Right kidney (tissue), 1 donor: ENCODE results near the gene PDE9A.
"Not testable (repeated sequence)": the region's sequence is repeated elsewhere in the genome, so short reads cannot be mapped to it uniquely, and the experiment has no call there.

Experiments
- DNase-seq: peaks from one replicate; pipeline ENCODE4 v3.0.0-alpha.2; 2016

The PDE9A gene

GRCh38 chr21:42711667-42712066 lies 58.2 kb downstream of the PDE9A start:
- DNase-seq, result no peak

GRCh38 chr21:42715427-42715826 lies 62.0 kb downstream of the PDE9A start:
- DNase-seq, result not testable (repeated sequence)

- no peak for DNase-seq
Observed at GRCh38 chr21:42716074-42716473, 62.7 kb downstream of the PDE9A start.

- DNase-seq, result not testable (repeated sequence)
Observed at GRCh38 chr21:42720484-42720883, 67.1 kb downstream of the PDE9A start.

GRCh38 chr21:42721341-42721824 lies 68.0 kb downstream of the PDE9A start:
- no peak for DNase-seq

GRCh38 chr21:42722153-42722552 lies 68.7 kb downstream of the PDE9A start:
- DNase-seq, result no peak

- no peak for DNase-seq
Observed at GRCh38 chr21:42722808-42723473, 69.5 kb downstream of the PDE9A start.

GRCh38 chr21:42724226-42724920 lies 71.0 kb downstream of the PDE9A start:
- DNase-seq, result peak; percentile 27

- no peak for DNase-seq
Observed at GRCh38 chr21:42725416-42725930, 72.1 kb downstream of the PDE9A start.

- DNase-seq, result no peak
Observed at GRCh38 chr21:42731264-42732032, 78.0 kb downstream of the PDE9A start.

GRCh38 chr21:42732033-42732410 lies 78.6 kb downstream of the PDE9A start:
- DNase-seq, result no peak

GRCh38 chr21:42733037-42733627 lies 79.7 kb downstream of the PDE9A start:
- DNase-seq, result no peak

GRCh38 chr21:42733874-42734273 lies 80.5 kb downstream of the PDE9A start:
- DNase-seq, result no peak

- no peak for DNase-seq
Observed at GRCh38 chr21:42734323-42734971, 81.0 kb downstream of the PDE9A start.

GRCh38 chr21:42735061-42735460 lies 81.6 kb downstream of the PDE9A start:
- DNase-seq, result no peak

- no peak for DNase-seq
Observed at GRCh38 chr21:42735944-42736343, 82.5 kb downstream of the PDE9A start.

GRCh38 chr21:42736646-42737350 lies 83.4 kb downstream of the PDE9A start:
- no peak for DNase-seq

- DNase-seq, result peak; percentile 35
Observed at GRCh38 chr21:42737951-42738590, 84.7 kb downstream of the PDE9A start.

- DNase-seq, result no peak
Observed at GRCh38 chr21:42739061-42739931, 85.9 kb downstream of the PDE9A start.

GRCh38 chr21:42740405-42740909 lies 87.0 kb downstream of the PDE9A start:
- DNase-seq, result no peak
